ENCODE results near the gene SELL.
"Not testable (repeated sequence)": the region's sequence is repeated elsewhere in the genome, so short reads cannot be mapped to it uniquely, and the experiment has no call there.

SELL gene

GRCh38 chr1:169725930-169726329 is 14.5 kb upstream of the SELL start:
- Mint-ChIP-seq H3K9me3 (no peaks in the 10 kb centered on the region), H3K36me3 (ENCODE audit: low read depth) (no peaks in the 10 kb centered on the region), H3K27ac (no peak overlapping the region), H3K4me1 (ENCODE audit: low read depth) (no peaks in the 10 kb centered on the region), H3K4me3 (no peak overlapping the region), H3K27me3 (no peaks in the 10 kb centered on the region)
- intact Hi-C loops (cut with micrococcal nuclease), result no loop called here

- H3K4me1 Mint-ChIP-seq (ENCODE audit: low read depth), result no peaks in the 10 kb centered on the region
- H3K27me3 Mint-ChIP-seq, result no peaks in the 10 kb centered on the region
- H3K4me3 Mint-ChIP-seq, result no peak overlapping the region
- no peaks in the 10 kb centered on the region for H3K9me3 Mint-ChIP-seq
- no peaks in the 10 kb centered on the region for H3K36me3 Mint-ChIP-seq (ENCODE audit: low read depth)
- no peak overlapping the region for H3K27ac Mint-ChIP-seq
- intact Hi-C loops (cut with micrococcal nuclease), result no loop called here
These were observed 12.7 kb upstream of the SELL start for GRCh38 chr1:169724168-169724567.

GRCh38 chr1:169723763-169724162 is 12.3 kb upstream of the SELL start:
- Mint-ChIP-seq H3K27ac (no peak overlapping the region), H3K4me1 (ENCODE audit: low read depth) (no peaks in the 10 kb centered on the region), H3K36me3 (ENCODE audit: low read depth) (no peaks in the 10 kb centered on the region), H3K9me3 (no peaks in the 10 kb centered on the region), H3K27me3 (no peaks in the 10 kb centered on the region), H3K4me3 (no peak overlapping the region)
- intact Hi-C loops (cut with micrococcal nuclease), result no loop called here

GRCh38 chr1:169722779-169723178 is 11.4 kb upstream of the SELL start:
- no peak overlapping the region for H3K4me3 Mint-ChIP-seq
- H3K9me3 Mint-ChIP-seq, result no peaks in the 10 kb centered on the region
- no peak overlapping the region for H3K27ac Mint-ChIP-seq
- no peaks in the 10 kb centered on the region for H3K27me3 Mint-ChIP-seq
- intact Hi-C loops (cut with micrococcal nuclease), result no loop called here
- no peaks in the 10 kb centered on the region for H3K36me3 Mint-ChIP-seq (ENCODE audit: low read depth)
- H3K4me1 Mint-ChIP-seq (ENCODE audit: low read depth), result no peaks in the 10 kb centered on the region

- H3K36me3 Mint-ChIP-seq (ENCODE audit: low read depth); H3K4me3 Mint-ChIP-seq; H3K27me3 Mint-ChIP-seq; H3K27ac Mint-ChIP-seq; H3K4me1 Mint-ChIP-seq (ENCODE audit: low read depth): not testable (repeated sequence)
- H3K9me3 Mint-ChIP-seq, result peaks cover 11% of the 10 kb centered on the region
- intact Hi-C loops (cut with micrococcal nuclease), result loop anchor here (5.0 kb wide), 1 partner anchor 72 kb away; no protein-coding TSS in a partner anchor
These were observed 3.7 kb upstream of the SELL start for GRCh38 chr1:169715100-169715499.

GRCh38 chr1:169713090-169713489 is 1.7 kb upstream of the SELL start:
- H3K4me3 Mint-ChIP-seq, result not testable (repeated sequence)

GRCh38 chr1:169712309-169712631 is 850 bp upstream of the SELL start:
- Mint-ChIP-seq H3K27me3 (peaks cover 1% of the 10 kb centered on the region), H3K4me3 (no peak overlapping the region), H3K4me1 (ENCODE audit: low read depth) (peaks cover 26% of the 10 kb centered on the region), H3K9me3 (peaks cover 11% of the 10 kb centered on the region), H3K36me3 (ENCODE audit: low read depth) (no peaks in the 10 kb centered on the region), H3K27ac (no peak overlapping the region)
- intact Hi-C loops (cut with micrococcal nuclease), result loop anchor here (1.0 to 5.0 kb wide), 2 partner anchors 95 to 111 kb away; no protein-coding TSS in a partner anchor

More at GRCh38 chr1:169713090-169713489, 1.7 kb upstream of the SELL start:
- not testable (repeated sequence) for H3K27me3 Mint-ChIP-seq; H3K27ac Mint-ChIP-seq; H3K36me3 Mint-ChIP-seq (ENCODE audit: low read depth)
- H3K9me3 Mint-ChIP-seq, result peaks cover 11% of the 10 kb centered on the region
- H3K4me1 Mint-ChIP-seq (ENCODE audit: low read depth), result peaks cover 24% of the 10 kb centered on the region
- intact Hi-C loops (cut with micrococcal nuclease), result loop anchor here (5.0 kb wide), 1 partner anchor 94 kb away; no protein-coding TSS in a partner anchor

GRCh38 chr1:169708647-169709046 is 2.8 kb downstream of the SELL start:
- H3K27ac Mint-ChIP-seq, result peak overlapping the region; percentile 76
- peak overlapping the region; percentile 36 for H3K4me3 Mint-ChIP-seq
- peaks cover 57% of the 10 kb centered on the region for H3K4me1 Mint-ChIP-seq (ENCODE audit: low read depth)
- intact Hi-C loops (cut with micrococcal nuclease), result loop anchor here (10.0 kb wide), 1 partner anchor 224 kb away; the partner anchor contains the start of gene SLC19A2
- H3K36me3 Mint-ChIP-seq (ENCODE audit: low read depth), result no peaks in the 10 kb centered on the region
- peaks cover 10% of the 10 kb centered on the region for H3K9me3 Mint-ChIP-seq
- H3K27me3 Mint-ChIP-seq, result no peaks in the 10 kb centered on the region

- Mint-ChIP-seq H3K4me1 (ENCODE audit: low read depth) (peaks cover 62% of the 10 kb centered on the region), H3K36me3 (ENCODE audit: low read depth) (no peaks in the 10 kb centered on the region), H3K4me3 (peak overlapping the region; percentile 36), H3K27me3 (no peaks in the 10 kb centered on the region), H3K27ac (peak overlapping the region; percentile 76), H3K9me3 (peaks cover 4% of the 10 kb centered on the region)
- intact Hi-C loops (cut with micrococcal nuclease), result loop anchor here (10.0 kb wide), 1 partner anchor 223 kb away; the partner anchor contains the start of gene SLC19A2
These were observed 3.4 kb downstream of the SELL start for GRCh38 chr1:169707912-169708604.

- no peaks in the 10 kb centered on the region for H3K27me3 Mint-ChIP-seq
- peaks cover 65% of the 10 kb centered on the region for H3K4me1 Mint-ChIP-seq (ENCODE audit: low read depth)
- no peak overlapping the region for H3K4me3 Mint-ChIP-seq
- H3K9me3 Mint-ChIP-seq, result no peaks in the 10 kb centered on the region
- intact Hi-C loops (cut with micrococcal nuclease), result loop anchor here (10.0 kb wide), 1 partner anchor 220 kb away; the partner anchor contains the start of gene SLC19A2
- no peaks in the 10 kb centered on the region for H3K36me3 Mint-ChIP-seq (ENCODE audit: low read depth)
- no peak overlapping the region for H3K27ac Mint-ChIP-seq
These were observed 6.6 kb downstream of the SELL start for GRCh38 chr1:169704797-169705196.

- peaks cover 64% of the 10 kb centered on the region for H3K4me1 Mint-ChIP-seq (ENCODE audit: low read depth)
- no peaks in the 10 kb centered on the region for H3K27me3 Mint-ChIP-seq
- no peak overlapping the region for H3K27ac Mint-ChIP-seq
- H3K9me3 Mint-ChIP-seq, result no peaks in the 10 kb centered on the region
- intact Hi-C loops (cut with micrococcal nuclease), result loop anchor here (10.0 kb wide), 1 partner anchor 217 kb away; the partner anchor contains the start of gene SLC19A2
- H3K36me3 Mint-ChIP-seq (ENCODE audit: low read depth), result no peaks in the 10 kb centered on the region
- H3K4me3 Mint-ChIP-seq, result no peak overlapping the region
These were observed 10.0 kb downstream of the SELL start for GRCh38 chr1:169701261-169702005.

- intact Hi-C loops (cut with micrococcal nuclease), result loop anchor here (10.0 kb wide), 1 partner anchor 215 kb away; the partner anchor contains the start of gene SLC19A2
- Mint-ChIP-seq H3K4me3 (no peak overlapping the region), H3K27ac (no peak overlapping the region), H3K9me3 (no peaks in the 10 kb centered on the region), H3K27me3 (no peaks in the 10 kb centered on the region), H3K4me1 (ENCODE audit: low read depth) (peaks cover 64% of the 10 kb centered on the region), H3K36me3 (ENCODE audit: low read depth) (no peaks in the 10 kb centered on the region)
These were observed 11.7 kb downstream of the SELL start for GRCh38 chr1:169699707-169700106.

- H3K4me1 Mint-ChIP-seq (ENCODE audit: low read depth), result peaks cover 67% of the 10 kb centered on the region
- intact Hi-C loops (cut with micrococcal nuclease), result no loop called here
- H3K9me3 Mint-ChIP-seq, result no peaks in the 10 kb centered on the region
- no peaks in the 10 kb centered on the region for H3K36me3 Mint-ChIP-seq (ENCODE audit: low read depth)
- peak overlapping the region; percentile 58 for H3K27ac Mint-ChIP-seq
- no peaks in the 10 kb centered on the region for H3K27me3 Mint-ChIP-seq
- H3K4me3 Mint-ChIP-seq, result no peak overlapping the region
These were observed 12.4 kb downstream of the SELL start for GRCh38 chr1:169698976-169699375.

- H3K27ac Mint-ChIP-seq, result peak overlapping the region; percentile 58
- intact Hi-C loops (cut with micrococcal nuclease), result no loop called here
- H3K9me3 Mint-ChIP-seq, result no peaks in the 10 kb centered on the region
- no peaks in the 10 kb centered on the region for H3K36me3 Mint-ChIP-seq (ENCODE audit: low read depth)
- no peaks in the 10 kb centered on the region for H3K27me3 Mint-ChIP-seq
- H3K4me3 Mint-ChIP-seq, result no peak overlapping the region
- peaks cover 67% of the 10 kb centered on the region for H3K4me1 Mint-ChIP-seq (ENCODE audit: low read depth)
These were observed 13.7 kb downstream of the SELL start for GRCh38 chr1:169697755-169698154.

Data from dendritic cell treated with granulocyte-macrophage colony-stimulating factor and Interleukin-4, amounts not matched to agents 40 ng/mL and 50 ng/mL, for 4 days (primary cell).